PFSK-1 (cell line): ENCODE results near the gene GABRR3.

Experiments used
- FOXP2 ChIP-seq: optimal IDR thresholded peaks from 2 replicates; pipeline ENCODE3; 2011; ENCODE audit warnings: borderline replicate concordance, control low read depth, inconsistent platforms; ENCODE audit not compliant: insufficient read depth; ENCODE audit errors: extremely low read length, extremely low read depth
- POLR2AphosphoS5 ChIP-seq: IDR thresholded peaks from 2 replicates; pipeline ENCODE4 v1.6.1; 2012; ENCODE audit warnings: low read depth, mild to moderate bottlenecking, control low read depth, low read length, moderate library complexity
- REST ChIP-seq, 2 experiments: IDR thresholded peaks; 2 replicates each; pipeline versions ENCODE4 v1.6.1 to v1.8.0; 2011 to 2012; ENCODE audit warnings: low read depth in 2 of 2, low read length in 2 of 2, control low read depth in 1 of 2, inconsistent platforms in 1 of 2, mild to moderate bottlenecking in 1 of 2, moderate library complexity in 1 of 2; ENCODE audit not compliant: insufficient read depth in 1 of 2
- SIN3A ChIP-seq: IDR thresholded peaks from 2 replicates; pipeline ENCODE4 v1.6.1; 2012; ENCODE audit warnings: mild to moderate bottlenecking, low read length, moderate library complexity, borderline replicate concordance; ENCODE audit not compliant: insufficient read depth
- TAF1 ChIP-seq: IDR thresholded peaks from 2 replicates; pipeline ENCODE4 v1.6.1; 2012; ENCODE audit warnings: low read length, control low read depth, borderline replicate concordance; ENCODE audit not compliant: insufficient read depth

Gene GABRR3

DNA sequence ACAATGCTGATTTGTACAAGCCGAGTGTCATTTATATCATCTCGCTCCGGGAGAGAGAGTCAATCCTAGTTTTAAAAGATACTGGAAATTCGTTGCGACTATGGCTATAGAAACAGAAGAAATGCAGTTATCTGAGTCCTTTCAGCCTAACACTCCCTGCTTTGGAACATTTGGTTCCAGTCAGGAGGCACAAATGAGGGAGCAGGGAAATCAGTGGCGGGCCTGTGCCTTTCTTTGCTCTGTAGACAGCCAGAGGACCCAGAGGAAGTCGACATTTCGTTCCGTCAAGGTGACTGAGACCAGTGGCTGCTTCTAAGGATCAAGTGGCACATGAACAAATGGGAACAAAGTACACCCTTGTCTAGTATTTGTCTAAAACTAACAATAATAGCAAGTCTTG is 62.1 kb downstream of the GABRR3 start:
- TF ChIP-seq TAF1: no peak
- no peak for TF ChIP-seq REST (IDR thresholded peaks at IDR 0.05; ENCODE audit: insufficient read depth in 1 of 2, low read depth in 2 of 2, low read length in 2 of 2)
- no peak for TF ChIP-seq SIN3A
- TF ChIP-seq FOXP2: no peak

GRCh38 chr3:97971679-97972567 is 63.2 kb downstream of the GABRR3 start, which contains the start of gene RIOX2:
Gene RIOX2, minus strand, starts transcription at chr3:97972431. Its CDS starts 4,838 bp downstream, at chr3:97967593.
- TF ChIP-seq SIN3A (peak; percentile 72; the same call in 1 of the 2 replicates), FOXP2 (peak; percentile 19), POLR2AphosphoS5 (peak; percentile 57; the same call in 1 of the 2 replicates), REST (IDR thresholded peaks at IDR 0.05; ENCODE audit: insufficient read depth in 1 of 2, low read depth in 2 of 2, low read length in 2 of 2) (0 out of 4 replicates have a peak, but pooled peaks of 1 of the 2 experiments have one; percentile 11), TAF1 (no peak)

DNA sequence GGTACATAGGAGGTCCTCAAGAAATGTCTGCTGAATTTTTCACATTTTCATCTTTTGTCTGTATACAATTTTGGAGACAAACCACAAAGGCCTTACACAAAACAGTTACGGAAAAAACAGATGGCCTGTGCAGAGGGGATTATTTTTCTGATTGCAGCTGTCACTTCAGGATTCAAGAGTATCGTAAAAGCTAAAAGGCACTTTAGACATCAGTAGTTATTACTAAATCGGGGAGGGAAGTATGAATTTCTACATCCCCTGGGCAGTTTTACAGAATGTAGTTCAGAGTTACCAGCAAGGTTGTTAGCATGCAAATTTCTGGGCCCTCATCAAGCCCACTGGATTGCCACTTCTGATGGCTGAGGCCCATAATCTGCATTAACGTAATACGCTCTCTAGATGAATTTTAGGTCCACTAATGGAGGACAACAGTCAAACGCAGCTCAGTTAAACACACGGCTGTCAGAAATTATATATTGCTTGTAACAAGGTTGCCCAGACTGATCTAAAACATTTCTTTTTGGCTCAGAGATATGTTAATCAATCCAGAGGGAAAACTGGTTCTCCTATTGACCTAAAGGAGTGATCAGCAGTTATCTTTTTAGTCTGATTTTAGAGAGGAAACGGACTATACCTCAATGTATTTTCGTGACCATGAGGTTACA is 64.0 kb downstream of the GABRR3 start:
- TF ChIP-seq FOXP2 (no peak), POLR2AphosphoS5 (no peak), SIN3A (no peak), REST (IDR thresholded peaks at IDR 0.05; ENCODE audit: insufficient read depth in 1 of 2, low read depth in 2 of 2, low read length in 2 of 2) (no peak), TAF1 (no peak)

- TF ChIP-seq TAF1 (no peak), SIN3A (no peak), FOXP2 (no peak), REST (IDR thresholded peaks at IDR 0.05; ENCODE audit: insufficient read depth in 1 of 2, low read depth in 2 of 2, low read length in 2 of 2) (no peak), POLR2AphosphoS5 (no peak)
Measured at GRCh38 chr3:97970156-97970555, 65.0 kb downstream of the GABRR3 start.
